Middle frontal gyrus (tissue), 1 donor: Measurements from ENCODE around the gene ABCF3.

Experiments
- DNase-seq: peaks from one replicate; pipeline ENCODE4 v3.0.0-alpha.2; 2015; ENCODE audit warnings: low spot score; ENCODE audit errors: extremely low spot score

The ABCF3 gene

GRCh38 chr3:184166671-184167070 lies 19.3 kb upstream of the ABCF3 start:
- no peak for DNase-seq

- no peak for DNase-seq
Measured at GRCh38 chr3:184167786-184168185, 18.2 kb upstream of the ABCF3 start.

DNA sequence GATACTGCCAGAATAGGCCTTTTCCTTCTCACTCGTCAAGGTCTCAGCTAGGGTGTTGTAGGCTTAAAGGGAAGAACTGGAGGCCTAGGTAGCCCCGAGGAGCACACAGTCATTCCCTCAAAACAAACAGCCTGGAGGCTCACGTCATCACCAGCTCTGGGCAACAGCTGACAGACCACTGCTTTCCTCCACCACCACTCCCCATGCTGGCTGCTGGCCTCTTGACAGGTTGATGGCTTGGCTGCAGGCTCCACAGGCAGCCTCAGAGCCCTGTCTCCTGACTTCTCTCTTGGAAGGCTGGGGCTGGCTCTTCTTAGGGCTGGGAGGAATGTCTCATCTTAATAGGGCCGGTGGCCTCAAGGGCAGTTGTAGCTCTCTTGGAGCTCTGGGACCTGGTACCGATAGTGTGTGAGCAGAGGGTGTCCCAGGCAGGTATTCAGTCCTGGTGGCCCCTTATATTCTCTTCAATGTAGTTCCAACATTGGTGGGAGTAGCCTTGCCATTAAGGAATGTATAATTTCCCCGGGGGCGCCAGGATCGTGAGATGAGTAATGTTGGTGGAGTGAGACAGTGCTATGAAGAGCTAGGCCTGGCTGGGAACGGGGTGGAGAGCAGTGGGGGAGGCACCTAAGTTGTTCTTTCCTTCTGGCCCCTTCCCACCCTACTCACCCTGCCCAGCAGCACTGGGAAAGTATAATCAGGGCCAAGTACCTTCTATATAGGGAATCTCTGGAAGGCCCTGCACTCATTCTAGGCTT lies 17.5 kb upstream of the ABCF3 start:
- DNase-seq = no peak

DNA sequence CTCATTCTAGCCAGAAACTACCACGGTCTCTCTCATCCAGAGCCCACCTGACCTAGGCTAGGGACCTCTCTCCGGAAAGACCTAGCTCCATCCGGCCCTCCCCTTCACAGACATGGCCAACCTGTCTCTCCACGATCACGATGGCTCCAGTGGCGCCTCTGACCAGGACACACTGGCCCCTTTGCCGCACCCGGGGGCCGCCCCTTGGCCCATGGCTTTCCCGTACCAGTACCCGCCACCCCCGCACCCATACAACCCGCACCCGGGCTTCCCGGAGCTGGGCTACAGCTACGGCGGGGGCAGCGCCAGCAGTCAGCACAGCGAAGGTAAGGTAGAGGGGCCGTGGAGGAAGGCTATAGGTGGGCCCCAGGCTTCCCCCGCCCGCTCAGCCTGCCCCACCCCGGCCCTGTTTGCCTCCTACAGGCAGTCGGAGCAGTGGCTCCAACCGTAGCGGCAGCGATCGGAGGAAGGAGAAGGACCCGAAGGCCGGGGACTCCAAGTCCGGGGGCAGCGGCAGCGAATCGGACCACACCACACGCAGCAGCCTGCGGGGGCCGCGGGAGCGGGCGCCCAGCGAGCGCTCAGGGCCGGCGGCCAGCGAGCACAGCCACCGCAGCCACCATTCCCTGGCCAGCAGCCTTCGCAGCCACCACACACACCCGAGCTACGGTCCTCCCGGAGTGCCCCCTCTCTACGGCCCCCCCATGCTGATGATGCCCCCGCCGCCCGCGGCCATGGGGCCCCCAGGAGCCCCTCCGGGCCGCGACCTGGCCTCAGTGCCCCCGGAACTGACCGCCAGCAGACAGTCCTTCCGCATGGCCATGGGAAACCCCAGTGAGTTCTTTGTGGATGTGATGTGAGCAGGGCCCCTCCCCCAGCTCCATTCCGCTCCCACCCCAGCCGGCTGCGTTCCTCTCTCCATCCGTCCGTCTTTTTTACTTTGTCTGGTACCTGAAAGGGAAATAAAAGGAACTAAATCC lies 15.8 kb upstream of the ABCF3 start:
- DNase-seq = no peak

DNA sequence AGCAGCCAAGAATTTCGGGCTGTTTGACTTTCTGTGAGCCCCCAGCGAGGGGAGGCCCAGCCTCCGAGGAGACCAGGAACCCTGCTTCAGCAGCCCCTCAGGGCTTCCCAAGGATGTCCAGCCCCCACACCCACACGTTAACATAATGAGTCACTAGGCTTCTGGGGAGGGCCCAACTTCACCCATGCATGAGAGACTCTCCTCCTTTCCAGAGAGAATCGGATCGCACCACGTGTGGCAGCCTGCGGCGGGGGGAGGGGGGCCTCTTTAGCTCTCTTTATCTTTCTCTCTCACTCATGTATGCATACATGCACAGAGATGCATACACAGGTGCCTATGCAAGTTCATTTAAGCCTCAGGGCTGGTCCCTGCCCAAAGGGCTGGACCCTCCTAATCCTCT lies 14.4 kb upstream of the ABCF3 start:
- no peak for DNase-seq

GRCh38 chr3:184172681-184173373 lies 13.2 kb upstream of the ABCF3 start:
- no peak for DNase-seq

DNA sequence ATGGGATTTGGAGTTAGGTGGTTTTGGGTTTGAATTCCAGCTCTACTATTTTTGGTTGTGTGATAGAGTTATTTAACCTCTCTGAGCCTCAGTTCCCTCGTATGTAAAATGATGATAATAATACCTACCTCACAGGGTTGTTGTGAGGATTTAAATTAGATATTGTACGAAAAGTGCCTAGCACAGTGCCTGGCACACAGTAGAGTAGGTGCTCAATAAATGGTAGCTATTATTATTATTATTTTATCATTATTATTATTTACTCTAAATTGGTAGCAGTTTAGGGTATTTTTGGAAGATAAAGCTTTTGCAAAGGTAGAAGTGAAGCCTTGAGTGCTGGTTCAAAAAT lies 12.7 kb upstream of the ABCF3 start:
- DNase-seq = no peak

- DNase-seq = no peak
Measured at GRCh38 chr3:184174284-184174645, 11.7 kb upstream of the ABCF3 start.

DNA sequence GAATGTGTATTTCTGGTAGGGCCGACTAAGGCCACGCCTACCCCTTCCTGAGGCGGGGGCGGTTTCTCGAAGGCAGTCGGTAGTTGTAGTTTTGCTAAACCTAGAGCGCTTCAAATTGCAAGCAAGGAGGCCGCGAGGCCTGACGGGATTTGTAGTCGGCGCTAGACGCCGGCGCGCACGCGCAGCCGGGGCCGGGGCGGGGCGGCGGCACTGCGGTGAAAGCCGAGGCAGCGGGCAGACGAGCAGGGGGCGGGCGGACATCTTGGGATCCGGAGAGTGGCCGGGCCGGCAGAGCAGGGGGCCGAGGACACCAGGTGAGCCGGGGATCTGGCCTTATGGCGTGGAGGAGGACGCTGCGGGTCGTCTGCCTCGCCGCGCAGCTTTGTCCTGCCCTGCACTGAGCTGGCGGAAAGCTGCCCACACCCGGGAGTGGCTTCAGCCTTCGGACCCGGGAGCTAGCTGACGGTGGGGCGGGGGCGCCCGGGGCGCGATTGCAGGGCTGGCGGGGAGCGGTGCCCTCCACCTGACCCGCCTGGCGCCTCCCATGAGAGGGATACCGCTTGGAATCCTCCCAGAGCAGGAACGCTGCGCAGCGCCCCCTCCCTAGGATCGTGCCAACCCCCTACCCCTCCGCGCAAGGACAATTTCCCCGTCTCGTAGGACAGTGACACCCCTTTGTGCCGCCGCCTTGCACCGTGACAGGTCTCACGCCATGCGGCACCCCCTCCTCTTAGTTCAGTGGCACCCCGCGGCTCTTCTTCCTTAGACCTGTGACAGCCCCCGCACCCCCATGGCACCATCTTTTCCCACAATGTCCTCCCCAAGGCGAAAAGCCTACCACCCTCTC lies 11.1 kb upstream of the ABCF3 start, which contains the start of gene AP2M1:
TSS of gene AP2M1 (plus strand) at position 210 of the 847 bp plus-strand sequence. CDS start 2,139 bp downstream, outside the sequence.
- DNase-seq = peak; percentile 96

- DNase-seq = no peak
Measured at GRCh38 chr3:184175506-184175905, 10.5 kb upstream of the ABCF3 start.

DNA sequence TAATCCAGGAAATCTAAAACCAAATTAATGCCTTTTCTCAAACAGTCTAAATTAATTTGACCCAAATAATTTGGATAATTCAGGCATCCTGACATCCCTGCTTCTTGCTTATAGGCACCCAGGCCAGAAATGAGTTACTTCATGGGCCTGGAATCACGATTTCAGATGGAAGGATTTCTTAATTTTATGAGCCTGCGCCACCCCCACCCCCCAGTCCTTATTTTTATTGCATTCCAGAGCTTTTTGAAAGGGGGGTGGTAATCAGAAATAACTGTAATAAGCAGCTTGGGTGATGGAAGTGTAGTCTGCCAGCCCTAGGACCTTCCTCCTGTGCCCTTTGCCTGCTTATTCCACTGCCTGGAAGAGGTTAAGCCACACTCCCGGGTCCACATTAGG lies 10.0 kb upstream of the ABCF3 start:
- no peak for DNase-seq

DNA sequence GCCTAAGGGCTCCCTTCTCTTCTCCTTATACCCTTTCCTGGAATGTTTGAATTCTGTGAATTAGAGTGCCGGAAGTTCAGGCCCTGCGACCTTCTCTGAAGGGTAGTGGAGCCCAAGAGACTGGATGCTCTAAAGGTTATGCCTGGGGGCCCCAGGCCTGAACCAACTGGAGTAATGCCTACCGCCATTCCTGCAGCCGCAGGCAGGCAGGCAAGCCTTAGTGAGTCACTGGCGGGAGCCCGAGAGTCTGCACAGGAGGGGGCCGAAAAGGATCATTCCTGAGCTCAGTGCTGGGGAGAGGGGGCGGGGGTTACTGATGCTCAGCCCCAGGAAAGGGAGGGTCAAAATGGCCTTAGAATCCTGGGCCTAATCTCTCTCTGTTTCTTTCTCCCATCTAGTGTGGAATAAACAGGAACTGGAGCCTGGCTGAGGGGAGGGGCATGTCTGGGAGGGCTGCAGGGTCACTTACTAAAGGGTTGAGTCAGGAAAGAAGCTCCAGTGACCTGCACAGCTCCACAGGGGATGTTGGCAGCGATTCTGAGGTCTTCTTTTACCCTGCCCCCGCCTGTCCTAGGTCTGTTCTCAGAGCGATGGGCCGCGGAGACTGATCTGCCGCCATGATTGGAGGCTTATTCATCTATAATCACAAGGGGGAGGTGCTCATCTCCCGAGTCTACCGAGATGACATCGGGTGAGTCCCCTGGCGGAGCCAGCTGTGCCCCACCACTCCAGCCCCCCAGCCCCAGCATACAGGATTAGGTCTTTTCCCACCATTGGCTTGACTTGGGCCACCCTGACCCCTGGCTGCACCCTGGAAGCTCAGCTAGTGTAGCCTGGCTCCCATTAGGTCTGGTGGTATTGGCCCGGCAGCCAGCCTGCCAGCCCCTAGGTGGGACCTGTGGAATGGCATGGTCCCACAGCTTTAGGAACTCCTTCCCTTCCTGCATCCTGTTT lies 9.3 kb upstream of the ABCF3 start:
- DNase-seq = no peak

DNA sequence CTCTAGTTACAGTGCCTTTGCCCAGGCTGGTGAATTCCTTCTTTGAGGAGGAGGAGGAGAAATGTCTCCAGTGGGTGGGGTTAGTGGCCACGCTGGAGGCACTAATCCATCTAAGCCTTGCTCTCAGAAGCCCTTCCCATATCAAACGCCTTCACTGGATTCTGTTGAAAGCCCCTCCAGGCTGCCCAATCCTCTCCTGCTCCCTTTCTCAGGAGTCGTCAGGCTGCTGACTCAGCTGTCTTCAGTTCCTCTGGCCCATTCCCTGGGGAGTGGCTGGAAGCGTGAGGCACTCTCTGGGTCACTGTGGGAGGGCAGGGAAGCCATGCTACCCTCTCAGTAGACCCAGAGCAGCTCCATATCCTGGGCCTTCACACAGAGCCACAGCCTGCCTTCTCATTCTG lies 8.7 kb upstream of the ABCF3 start:
- no peak for DNase-seq

DNA sequence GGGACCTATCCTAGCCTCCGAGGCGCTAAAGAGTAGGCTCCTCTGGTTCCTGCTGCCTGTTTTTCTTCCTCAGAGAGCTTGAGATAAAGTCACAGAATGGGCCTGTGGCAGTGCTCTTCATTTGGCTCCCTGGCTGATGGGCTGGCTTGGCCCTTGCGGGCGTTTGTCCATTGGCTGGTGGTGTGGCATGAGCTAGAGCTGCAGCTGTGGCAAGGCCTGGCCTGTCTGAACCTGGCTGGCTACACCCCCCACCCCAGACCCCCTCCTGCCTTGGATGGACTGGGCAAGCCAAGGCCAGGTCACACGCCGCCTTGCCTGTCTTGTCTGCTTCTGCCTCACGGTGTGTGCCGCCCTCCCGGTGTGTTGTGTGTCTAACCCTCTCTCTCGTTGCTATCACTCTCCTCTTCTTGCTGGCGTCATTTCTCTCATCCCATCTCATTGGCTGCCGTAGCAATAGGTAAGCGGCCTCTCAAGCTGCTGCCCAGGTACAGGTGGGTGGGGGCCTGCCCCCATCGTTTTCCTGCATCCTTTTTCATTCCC lies 8.2 kb upstream of the ABCF3 start:
- DNase-seq = no peak

DNA sequence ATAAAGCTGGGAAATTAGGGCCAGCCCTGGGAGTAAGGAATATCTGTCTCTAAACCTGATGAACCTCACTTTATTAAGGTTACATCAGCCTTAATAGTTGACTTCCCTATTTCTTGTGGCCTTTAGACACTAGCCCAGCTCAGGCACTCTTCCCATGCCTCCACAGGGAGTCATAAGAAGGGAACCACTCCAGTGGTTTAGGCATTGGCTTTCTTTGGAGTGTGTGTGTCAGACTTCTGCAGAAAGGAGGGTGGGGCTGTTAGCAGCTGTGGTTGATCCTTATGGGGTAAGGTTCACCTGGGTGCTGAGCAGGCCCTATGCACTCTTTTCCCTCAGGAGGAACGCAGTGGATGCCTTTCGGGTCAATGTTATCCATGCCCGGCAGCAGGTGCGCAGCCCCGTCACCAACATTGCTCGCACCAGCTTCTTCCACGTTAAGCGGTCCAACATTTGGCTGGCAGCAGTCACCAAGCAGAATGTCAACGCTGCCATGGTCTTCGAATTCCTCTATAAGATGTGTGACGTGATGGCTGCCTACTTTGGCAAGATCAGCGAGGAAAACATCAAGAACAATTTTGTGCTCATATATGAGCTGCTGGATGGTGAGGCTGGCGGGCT lies 7.4 kb upstream of the ABCF3 start:
- no peak for DNase-seq

- DNase-seq = no peak
Measured at GRCh38 chr3:184180165-184180564, 5.8 kb upstream of the ABCF3 start.

DNA sequence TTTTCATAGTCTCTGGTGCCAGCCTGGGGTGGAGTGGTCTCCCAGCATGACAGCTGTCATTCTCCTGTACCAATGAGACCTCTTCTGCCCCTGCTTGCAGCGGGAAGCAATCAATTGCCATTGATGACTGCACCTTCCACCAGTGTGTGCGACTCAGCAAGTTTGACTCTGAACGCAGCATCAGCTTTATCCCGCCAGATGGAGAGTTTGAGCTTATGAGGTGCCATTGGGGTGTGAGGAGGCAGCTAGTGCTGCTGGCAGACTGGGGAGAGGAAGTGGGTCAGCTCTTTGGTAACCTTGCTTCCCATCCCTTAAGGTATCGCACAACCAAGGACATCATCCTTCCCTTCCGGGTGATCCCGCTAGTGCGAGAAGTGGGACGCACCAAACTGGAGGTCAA lies 4.4 kb upstream of the ABCF3 start:
- DNase-seq = no peak

GRCh38 chr3:184183679-184184078 lies 2.3 kb upstream of the ABCF3 start:
- no peak for DNase-seq

DNA sequence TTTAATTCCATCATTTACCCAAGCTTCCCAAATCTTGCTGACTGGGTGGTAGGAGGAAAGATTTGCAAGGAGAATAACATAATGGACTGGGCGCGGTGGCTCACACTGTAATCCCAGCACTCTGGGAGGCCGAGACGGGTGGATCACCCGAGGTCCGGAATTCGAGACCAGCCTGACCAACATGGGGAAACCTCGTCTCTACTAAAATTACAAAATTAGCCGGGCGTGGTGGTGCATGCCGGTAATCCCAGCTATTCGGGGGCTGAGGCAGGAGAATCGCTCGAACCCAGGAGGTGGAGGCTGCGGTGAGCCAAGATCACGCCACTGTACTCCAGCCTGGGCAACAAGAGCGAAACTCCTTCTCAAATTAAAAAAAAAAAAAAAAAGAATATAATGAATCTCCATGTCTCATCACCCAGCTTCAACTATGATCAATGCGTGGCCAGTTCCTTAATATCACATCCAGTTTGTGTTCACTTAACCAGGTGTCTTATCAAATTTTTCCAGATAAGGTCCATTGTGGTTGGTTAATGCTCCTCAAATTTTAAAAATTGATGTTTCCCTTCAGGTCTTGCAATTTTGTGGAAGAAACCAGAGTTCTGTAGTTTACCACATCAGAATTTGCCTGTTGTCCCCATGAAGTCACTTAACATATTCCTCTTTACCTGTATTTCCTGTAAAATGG lies 1.3 kb upstream of the ABCF3 start:
- DNase-seq = no peak
